T-helper 1 cell treated with Interleukin-12 subunit alpha and Interleukin-12 subunit beta and Interleukin-4 antibody, amounts not matched to agents 30 μg/mL and 1 μg/mL, for 36 hours (primary cell): ENCODE data around the gene HS1BP3.

Experiments
- H3K27ac Mint-ChIP-seq: one replicate; pipeline ENCODE4 v1.8.0; 2021; ENCODE audit warnings: mild to moderate bottlenecking, mixed read lengths
- H3K27me3 Mint-ChIP-seq: one replicate; pipeline ENCODE4 v1.8.0; 2021; ENCODE audit warnings: low read depth, mixed read lengths
- H3K36me3 Mint-ChIP-seq: one replicate; pipeline ENCODE4 v1.8.0; 2021; ENCODE audit warnings: low read depth, mixed read lengths
- H3K4me1 Mint-ChIP-seq: one replicate; pipeline ENCODE4 v1.8.0; 2021; ENCODE audit warnings: low read depth, mixed read lengths
- H3K4me3 Mint-ChIP-seq: one replicate; pipeline ENCODE4 v1.8.0; 2021; ENCODE audit warnings: mild to moderate bottlenecking, moderate library complexity, mixed read lengths
- H3K9me3 Mint-ChIP-seq: one replicate; pipeline ENCODE4 v1.8.0; 2021; ENCODE audit warnings: mixed read lengths

HS1BP3 gene

DNA sequence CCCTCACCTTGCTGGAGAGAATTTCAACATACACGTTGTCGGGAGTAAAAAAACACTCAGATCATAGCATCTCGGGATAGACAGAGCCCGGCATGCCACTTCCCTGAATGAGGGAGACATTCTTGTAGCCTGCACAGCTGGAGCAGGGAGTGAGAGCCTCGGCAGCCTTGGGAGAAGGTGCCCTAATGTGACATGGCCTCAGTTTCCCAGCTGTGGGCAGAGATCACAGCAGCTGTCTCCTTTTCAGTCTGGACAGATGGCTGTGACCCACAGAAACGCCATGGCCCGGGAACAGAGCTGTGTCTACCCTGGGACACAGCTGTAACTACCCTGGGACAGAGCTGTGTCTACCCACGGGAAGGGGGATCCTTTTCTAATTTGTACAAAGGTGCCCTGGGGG, 55.9 kb downstream of the HS1BP3 start:
- Mint-ChIP-seq H3K27ac (no peak overlapping the region), H3K4me1 (peaks cover 12% of the 10 kb centered on the region), H3K36me3 (no peaks in the 10 kb centered on the region), H3K27me3 (no peaks in the 10 kb centered on the region), H3K4me3 (no peak overlapping the region), H3K9me3 (no peaks in the 10 kb centered on the region)

DNA sequence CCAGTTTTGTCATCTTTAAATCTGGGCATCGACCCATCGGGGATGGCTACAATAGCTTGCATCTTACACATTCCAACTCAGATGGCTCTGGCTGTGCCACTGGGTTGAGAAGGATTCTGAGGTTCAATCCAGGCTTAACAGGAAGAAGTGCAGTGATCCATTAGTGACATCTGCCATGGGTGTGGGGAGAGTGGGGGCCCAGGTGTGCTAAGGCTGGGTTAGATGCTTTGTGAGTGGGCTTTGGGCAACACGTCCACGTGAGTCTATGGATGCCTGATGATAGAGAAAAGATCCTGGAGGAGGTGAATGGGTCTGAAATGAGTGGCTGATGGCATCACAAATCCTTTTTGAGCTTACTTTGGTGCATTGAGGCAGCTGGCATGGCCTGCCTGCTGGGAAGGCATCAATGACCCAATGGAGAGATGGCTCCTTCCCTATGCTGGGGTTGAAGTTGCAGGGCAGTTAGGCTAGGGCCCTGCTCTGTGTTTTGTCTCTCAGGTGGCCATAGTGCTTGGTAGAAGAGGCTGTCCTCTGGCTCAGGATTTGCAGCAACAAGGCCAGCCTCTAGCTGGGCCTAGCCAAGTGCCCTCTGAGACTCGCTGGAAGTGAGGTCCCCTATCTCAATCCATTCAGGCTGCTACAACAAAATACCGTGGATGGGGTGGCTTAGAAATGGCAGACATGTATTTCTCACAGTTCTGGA, 56.7 kb downstream of the HS1BP3 start:
- no peak overlapping the region for H3K4me3 Mint-ChIP-seq
- H3K27ac Mint-ChIP-seq, result no peak overlapping the region
- H3K4me1 Mint-ChIP-seq, result peaks cover 12% of the 10 kb centered on the region
- H3K36me3 Mint-ChIP-seq, result no peaks in the 10 kb centered on the region
- no peaks in the 10 kb centered on the region for H3K27me3 Mint-ChIP-seq
- H3K9me3 Mint-ChIP-seq, result no peaks in the 10 kb centered on the region

DNA sequence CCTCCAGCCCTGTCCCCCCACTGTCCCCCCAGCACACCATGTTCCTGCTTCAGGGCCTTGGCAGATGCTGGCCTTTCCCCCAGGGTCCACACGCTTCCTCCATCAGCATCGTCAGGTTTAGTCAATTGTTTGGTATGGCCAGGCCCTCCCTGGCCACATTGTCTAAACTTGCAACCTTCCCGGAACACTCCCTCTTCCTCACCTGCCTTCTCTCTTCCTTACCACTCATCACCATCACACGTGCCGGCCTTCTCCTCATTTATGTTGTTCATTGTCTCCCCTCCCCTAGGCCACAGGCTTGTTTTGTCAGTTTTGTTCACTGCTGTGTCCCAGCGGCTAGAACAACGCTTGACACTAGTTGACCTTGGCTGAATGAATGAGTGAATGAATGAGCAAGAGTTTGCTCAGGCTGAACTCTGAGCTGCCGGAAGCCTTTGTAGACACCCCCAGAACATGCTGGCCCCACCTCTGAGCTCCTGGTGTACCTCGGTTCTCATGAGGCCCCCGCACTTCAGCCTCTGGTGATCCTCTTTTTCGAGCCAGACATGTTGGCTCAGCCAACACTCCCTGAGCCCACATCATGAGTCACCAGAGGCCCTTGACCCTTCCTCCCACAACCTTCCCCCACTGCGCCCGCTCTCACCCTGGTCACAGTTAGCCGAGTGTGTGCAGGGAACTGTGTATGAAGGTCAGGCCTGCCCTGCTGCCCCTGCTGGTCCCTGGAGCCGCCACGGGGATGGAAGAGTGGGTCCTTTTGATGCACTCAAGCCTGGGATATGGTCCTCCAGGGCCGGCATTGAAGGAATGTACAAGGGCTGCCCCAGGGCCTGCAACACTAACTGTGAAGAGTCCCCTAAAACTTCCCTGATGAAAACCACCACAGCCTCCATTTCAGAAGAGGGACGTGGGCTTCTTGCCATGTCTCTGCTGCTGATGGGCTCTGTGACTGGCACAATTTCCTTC, 57.5 kb downstream of the HS1BP3 start:
- no peaks in the 10 kb centered on the region for H3K36me3 Mint-ChIP-seq
- H3K4me3 Mint-ChIP-seq, result no peak overlapping the region
- H3K9me3 Mint-ChIP-seq, result no peaks in the 10 kb centered on the region
- H3K4me1 Mint-ChIP-seq, result peaks cover 12% of the 10 kb centered on the region
- peaks cover 3% of the 10 kb centered on the region for H3K27me3 Mint-ChIP-seq
- H3K27ac Mint-ChIP-seq, result no peak overlapping the region

DNA sequence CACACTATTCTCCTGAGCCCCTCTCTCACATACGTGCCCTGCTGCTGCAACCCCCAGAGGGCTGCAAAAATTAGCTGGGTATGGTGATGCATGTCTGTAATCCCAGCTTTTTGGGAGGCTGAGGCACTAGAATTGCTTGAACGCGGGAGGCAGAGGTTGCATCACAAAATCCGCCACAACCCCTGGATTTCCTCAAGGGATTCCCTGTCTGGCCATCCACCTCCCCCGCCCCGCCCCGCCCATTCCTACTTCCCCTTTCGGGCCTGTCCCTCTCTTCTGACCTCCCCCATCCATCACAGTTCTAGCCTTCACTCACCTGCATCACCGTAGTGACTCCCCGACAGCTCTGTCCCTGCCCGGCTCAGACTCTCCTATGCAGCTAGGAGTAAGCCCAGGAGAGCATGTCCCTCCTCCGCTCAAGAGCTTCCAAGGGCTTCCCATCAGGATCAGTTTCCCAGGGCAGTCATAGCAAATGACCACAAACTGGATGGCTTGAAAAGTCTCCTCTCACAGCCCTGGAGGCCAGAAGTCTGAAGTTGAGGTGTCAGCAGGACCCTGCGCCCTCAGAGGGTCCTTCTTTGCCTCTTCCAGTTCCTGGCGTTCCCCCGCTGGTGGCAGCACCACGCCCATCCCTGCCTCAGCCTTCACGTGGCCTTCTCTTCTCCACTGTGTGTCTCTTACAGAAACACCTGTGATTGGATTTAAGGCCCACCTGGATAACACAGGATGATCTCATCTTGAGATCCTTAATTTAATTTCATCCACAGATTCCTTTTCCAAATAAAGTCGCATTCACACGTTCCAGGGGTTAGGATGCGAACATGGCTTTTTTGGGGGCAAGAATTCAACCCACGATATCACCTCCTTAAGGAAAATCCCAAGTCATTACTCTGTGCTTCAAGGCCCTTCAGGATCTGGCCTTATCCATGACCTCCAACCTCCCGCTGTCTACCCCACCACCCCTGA, 58.5 kb downstream of the HS1BP3 start:
- Mint-ChIP-seq H3K4me3 (no peak overlapping the region), H3K27ac (no peak overlapping the region), H3K9me3 (no peaks in the 10 kb centered on the region), H3K4me1 (peaks cover 12% of the 10 kb centered on the region), H3K27me3 (peaks cover 3% of the 10 kb centered on the region), H3K36me3 (no peaks in the 10 kb centered on the region)

DNA sequence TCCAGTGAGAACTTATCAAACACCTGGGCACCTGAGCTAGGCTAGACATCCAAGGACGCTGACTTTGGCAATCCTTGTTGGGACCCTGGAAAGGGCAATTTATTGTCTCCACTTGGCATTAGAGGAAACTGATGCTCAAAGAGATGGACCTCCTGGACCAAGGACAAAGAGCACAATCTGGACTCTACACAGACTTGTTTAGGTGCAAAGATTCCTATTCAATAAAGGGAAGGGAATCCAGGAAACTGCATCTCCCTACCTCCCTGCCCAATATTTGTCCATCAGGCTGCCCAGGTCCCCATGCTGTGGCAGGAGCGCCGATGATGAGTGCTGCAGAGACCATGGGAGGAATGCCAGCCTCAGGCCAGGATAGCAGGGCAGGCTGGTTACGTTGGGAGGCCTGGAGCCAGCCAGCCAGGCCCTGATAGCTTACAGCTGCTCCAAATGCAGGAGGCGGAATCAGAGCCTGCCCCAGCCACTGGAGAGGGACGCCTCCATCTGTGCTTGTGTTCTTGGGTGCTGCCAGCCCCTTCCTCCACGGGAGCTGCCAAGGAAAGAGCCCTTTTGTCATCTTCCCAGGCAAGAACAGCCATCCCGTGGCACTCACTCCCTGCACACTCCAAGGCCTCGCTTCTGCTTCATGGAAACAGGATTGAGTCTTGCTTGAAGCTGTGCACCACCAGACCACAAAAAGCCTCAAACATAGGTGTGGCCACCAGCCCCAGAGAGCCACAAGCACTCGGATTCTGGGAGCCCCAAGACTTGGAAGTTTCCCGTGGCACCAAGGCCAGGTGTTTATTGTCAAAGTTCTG, 60.0 kb downstream of the HS1BP3 start:
- peaks cover 3% of the 10 kb centered on the region for H3K27me3 Mint-ChIP-seq
- no peaks in the 10 kb centered on the region for H3K9me3 Mint-ChIP-seq
- no peaks in the 10 kb centered on the region for H3K36me3 Mint-ChIP-seq
- H3K4me3 Mint-ChIP-seq, result no peak overlapping the region
- H3K4me1 Mint-ChIP-seq, result peaks cover 7% of the 10 kb centered on the region
- no peak overlapping the region for H3K27ac Mint-ChIP-seq

DNA sequence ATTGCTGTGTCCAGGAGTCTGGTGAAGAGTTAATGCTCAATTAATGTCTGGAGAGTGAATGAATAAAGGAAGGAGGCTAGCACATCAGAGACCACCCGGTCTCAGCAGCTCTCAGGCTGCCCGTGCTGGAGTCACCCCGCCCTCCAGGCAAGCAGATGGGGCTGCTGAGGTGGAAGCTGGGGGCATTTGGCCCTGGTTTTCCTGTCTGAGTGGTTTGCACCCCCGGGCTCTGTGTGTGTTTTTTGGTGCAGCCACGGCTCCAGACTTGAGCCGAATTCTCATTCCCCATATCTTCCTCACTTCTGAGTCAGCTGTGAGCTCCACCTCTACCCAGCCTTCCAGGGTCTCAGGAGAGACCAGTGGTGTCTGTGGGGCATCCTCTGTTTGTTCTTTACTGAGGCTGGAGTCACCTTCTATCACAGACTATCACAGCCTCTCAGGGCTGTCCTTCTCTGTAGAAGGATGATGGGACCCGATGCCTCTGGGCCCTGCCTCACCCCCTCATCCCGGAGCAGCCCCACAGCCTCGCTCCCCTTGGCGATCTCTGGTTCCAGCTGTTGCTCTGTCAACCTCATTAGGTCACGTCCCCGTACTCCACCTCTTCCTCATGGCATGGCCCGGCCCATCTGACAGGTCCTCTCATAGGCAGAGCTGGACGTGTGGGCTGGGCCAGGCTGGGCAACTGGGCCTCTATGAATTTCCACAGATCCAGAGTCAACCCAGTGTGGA, 60.8 kb downstream of the HS1BP3 start:
- Mint-ChIP-seq H3K4me3 (no peak overlapping the region), H3K27me3 (peaks cover 3% of the 10 kb centered on the region), H3K27ac (no peak overlapping the region), H3K9me3 (no peaks in the 10 kb centered on the region), H3K36me3 (no peaks in the 10 kb centered on the region), H3K4me1 (peaks cover under 1% of the 10 kb centered on the region)

DNA sequence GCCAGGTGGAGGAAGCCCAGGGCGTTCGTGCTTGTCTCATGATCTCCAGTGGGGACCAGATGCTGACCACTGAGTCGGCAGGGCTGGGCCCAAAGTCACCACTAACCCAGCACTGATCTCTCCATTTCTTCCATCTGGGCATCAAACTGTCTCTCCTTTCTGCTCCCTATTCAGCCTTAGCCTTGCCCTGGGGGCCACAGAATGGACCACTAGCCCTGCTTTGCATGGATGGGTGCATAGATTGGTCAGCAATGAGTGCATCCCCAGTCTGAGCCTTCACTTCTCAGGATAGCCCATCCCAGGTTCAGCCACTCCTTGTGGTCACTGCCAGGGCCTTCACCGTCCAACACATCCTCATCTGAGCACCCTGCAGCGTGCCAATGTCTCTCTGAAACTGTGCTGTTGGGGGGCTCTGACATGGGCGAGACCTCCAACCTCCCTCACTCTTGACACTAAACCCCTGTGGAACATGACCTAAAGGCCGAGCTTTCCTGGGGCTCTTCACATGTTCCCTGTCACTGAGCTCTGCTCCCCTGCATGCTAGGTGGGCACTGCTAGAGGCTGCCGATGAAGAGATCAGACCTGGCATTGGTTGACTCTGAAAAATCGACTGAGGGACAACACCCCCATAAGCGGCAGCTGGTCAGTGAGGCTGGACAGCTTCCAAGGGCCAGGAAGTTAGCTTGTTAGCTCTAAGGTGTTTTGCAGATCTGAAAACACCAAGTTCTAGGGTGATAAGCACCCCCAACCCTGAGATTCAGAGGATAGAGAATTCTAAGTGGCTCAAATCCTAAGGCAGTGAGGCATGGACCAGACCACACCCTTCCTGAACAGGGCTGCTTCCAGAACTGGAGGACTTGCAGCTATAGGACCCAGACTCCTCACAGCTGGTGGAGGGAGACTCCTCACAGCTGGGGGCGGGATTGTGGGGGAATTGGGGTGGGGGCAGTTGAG, 61.7 kb downstream of the HS1BP3 start:
- Mint-ChIP-seq H3K27ac (no peak overlapping the region), H3K4me1 (no peaks in the 10 kb centered on the region), H3K9me3 (no peaks in the 10 kb centered on the region), H3K36me3 (no peaks in the 10 kb centered on the region), H3K4me3 (no peak overlapping the region), H3K27me3 (peaks cover 3% of the 10 kb centered on the region)

DNA sequence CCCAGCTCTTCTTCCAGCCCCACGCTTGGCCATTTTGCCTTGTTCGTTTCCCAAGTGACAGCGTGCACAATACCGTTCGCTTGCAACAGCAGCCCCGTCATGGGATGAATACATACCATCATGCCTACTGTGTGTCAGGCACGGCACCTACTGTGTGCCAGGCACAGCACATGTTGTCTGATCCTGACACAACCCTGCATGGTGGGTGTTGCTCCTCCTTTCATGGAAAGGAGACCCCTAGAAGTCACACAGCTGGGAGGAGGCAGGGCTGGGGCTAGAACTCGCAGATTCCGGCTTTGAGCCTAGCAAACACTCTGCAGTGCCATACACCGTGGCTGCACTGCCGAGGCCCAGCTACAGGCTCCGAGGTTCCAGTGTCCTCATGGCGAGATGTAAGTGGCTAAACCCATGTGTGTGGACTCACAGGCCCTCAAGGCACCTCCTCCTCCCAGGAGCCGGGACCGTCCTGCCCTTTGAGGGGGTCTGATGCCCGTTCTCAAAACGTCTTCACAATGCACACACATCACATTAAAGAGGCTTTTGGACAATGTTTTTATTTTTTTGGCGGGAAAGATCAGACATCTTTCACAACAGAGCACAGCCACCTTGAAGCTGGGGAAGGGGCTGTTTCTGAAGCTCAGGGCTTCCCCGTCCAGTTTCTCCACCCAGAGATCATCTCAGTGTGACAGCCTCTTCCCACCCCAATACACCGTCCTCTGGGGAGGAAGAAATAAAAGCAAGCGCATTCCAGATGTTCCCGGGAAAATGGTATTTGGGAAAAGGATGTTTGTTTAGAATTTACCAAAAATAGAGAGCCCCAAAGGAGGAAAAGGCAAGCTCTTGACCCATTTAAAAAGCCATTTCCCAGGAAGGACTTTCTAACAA, 64.9 kb downstream of the HS1BP3 start:
- Mint-ChIP-seq H3K4me1 (no peaks in the 10 kb centered on the region), H3K9me3 (peaks cover 9% of the 10 kb centered on the region), H3K36me3 (no peaks in the 10 kb centered on the region), H3K27ac (no peak overlapping the region), H3K4me3 (no peak overlapping the region), H3K27me3 (peaks cover 3% of the 10 kb centered on the region)

DNA sequence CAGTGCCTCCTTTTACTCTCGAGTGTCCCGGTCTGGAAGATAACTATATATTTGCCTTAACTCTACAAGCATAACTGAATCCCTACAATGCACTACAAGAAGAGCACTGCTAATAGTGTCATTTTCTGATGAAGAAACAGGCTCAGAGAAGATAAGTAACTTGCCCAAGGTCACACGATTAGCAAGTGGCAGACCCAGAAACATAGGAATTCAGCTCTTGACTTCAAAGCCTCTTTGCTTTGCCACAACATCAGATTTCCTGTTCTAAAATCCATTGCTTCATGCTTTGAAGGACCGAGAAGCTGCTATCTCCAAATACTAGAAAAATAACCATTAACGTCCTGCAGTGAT, 65.6 kb downstream of the HS1BP3 start:
- Mint-ChIP-seq H3K36me3 (no peaks in the 10 kb centered on the region), H3K4me3 (no peak overlapping the region), H3K27me3 (peaks cover 3% of the 10 kb centered on the region), H3K4me1 (peaks cover 3% of the 10 kb centered on the region), H3K9me3 (peaks cover 15% of the 10 kb centered on the region), H3K27ac (no peak overlapping the region)

DNA sequence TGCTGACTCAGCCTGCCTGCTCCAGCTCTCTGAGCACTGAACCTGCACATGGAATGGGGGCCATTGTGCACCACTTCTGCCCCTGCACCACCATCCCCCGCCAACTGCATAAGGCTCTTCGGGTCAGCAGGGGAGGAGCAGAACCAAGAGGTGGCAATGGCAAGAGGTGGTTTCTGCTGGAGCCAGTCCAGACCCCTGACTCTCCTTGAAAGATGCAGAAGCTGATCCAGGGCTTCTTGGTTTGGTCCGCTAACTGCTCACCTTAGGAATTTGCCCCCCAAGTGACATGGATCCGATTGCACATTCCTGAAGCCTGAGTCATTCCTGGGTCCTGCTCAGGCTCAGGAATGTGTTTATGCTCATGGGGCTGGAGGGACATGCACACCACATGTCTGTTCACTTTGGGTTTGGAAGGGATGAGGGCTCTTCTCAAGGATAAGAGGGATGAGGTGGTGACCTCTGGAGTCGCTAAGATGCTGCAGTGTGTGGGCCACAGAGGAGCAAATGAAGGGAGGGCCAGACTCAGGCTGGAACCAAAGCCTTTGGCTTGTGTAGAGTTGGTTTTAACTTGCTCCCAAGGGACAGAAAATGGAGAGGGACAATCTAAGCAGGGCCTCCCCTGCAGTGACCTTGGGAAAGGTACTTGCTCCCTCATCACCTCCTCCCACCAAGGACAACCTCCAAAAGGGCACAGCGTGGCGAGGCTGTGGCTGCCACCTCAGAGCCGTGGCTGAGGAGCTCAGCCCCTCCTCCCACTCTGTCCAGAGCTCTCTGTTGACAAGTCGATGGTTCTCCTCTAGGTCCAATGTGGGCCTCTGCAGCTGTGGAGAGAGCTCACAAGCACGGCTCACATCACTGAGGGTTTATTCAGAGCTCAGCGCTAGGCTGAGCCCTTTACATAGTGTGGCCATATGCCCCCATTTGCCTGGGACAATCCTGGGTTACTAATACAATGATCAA, 66.2 kb downstream of the HS1BP3 start:
- Mint-ChIP-seq H3K9me3 (peaks cover 15% of the 10 kb centered on the region), H3K4me1 (peaks cover 6% of the 10 kb centered on the region), H3K27me3 (peaks cover 3% of the 10 kb centered on the region), H3K36me3 (no peaks in the 10 kb centered on the region), H3K4me3 (no peak overlapping the region), H3K27ac (no peak overlapping the region)

DNA sequence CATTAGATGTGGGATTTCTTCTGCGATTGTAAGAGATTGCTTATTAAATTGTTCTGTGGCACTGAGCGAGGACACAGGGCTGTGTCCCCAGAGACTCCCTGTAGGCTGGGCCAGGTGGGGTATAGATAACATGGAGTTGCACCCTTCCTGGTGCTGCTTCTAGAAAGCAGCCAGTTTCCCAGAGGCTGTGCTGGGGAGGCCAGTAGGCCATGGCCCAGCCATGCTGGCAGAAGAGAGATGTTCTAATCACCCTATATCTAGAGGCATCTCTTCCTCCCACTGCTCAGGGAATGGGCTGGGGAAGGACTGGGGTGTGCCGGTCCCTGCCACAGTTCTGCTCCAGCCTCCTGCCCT, 66.9 kb downstream of the HS1BP3 start:
- Mint-ChIP-seq H3K27ac (no peak overlapping the region), H3K4me1 (peaks cover 6% of the 10 kb centered on the region), H3K27me3 (peaks cover 3% of the 10 kb centered on the region), H3K9me3 (peaks cover 15% of the 10 kb centered on the region), H3K4me3 (no peak overlapping the region), H3K36me3 (no peaks in the 10 kb centered on the region)
